Adrenal gland (tissue), 5 donors: ENCODE results near the gene KRTAP9-7.

Source experiments
- CTCF ChIP-seq, 6 experiments: fragments of 450-650 bp in 4 of 6; fragments of 200-600 bp in 2 of 6; sonication (generic) in 1 of 6; IDR thresholded peaks; 1 replicate in 5 of 6; 2 replicates in 1 of 6; pipeline versions ENCODE4 v1.5.1 to v1.8.0; 2016 to 2021; ENCODE audit warnings: antibody characterized with exemption in 6 of 6, mild to moderate bottlenecking in 2 of 6, moderate library complexity in 1 of 6
- POLR2A ChIP-seq, 2 donors: fragments of 450-650 bp; IDR thresholded peaks; one replicate each; pipeline ENCODE4 v1.6.1; 2017; ENCODE audit warnings: antibody characterized with exemption in 2 of 2, mild to moderate bottlenecking in 2 of 2, moderate library complexity in 1 of 2
- donor health status: DM: no; HTN: no; CAD: no.

GRCh38 chr17:41256291-41256685, 19.2 kb upstream of the KRTAP9-7 start:
- no peak for TF ChIP-seq POLR2A (IDR thresholded peaks at IDR 0.05)
- TF ChIP-seq CTCF (IDR thresholded peaks at IDR 0.05), result no peak
